Neutrophil (primary cell): Measurements from ENCODE around the gene TRIM40.
A peak's percentile ranks its signal among the peaks of the same experiment; 100 is the strongest.

ENCODE experiments used
- H3K27ac ChIP-seq: fragments of 200-600 bp; sonication (generic); 2 replicates; pipeline ENCODE4 v1.5.1; 2016; ENCODE audit warnings: mild to moderate bottlenecking, moderate library complexity
- H3K27me3 ChIP-seq: fragments of 200-600 bp; sonication (generic); 2 replicates; pipeline ENCODE4 v1.6.0; 2016; ENCODE audit warnings: mild to moderate bottlenecking
- H3K36me3 ChIP-seq: fragments of 200-600 bp; sonication (generic); 2 replicates; pipeline ENCODE4 v1.5.1; 2017
- H3K4me1 ChIP-seq, 2 experiments: fragments of 200-600 bp in 1 of 2; sonication (generic) in 1 of 2; 1 replicate in 1 of 2; 2 replicates in 1 of 2; pipeline versions ENCODE4 v1.5.1 to v1.6.1; 2013 to 2016; ENCODE audit warnings: low read depth in 1 of 2, low read length in 1 of 2, mild to moderate bottlenecking in 1 of 2, moderate library complexity in 1 of 2; ENCODE audit not compliant: control insufficient read depth in 1 of 2, insufficient read depth in 1 of 2
- H3K4me3 ChIP-seq, 2 experiments: fragments of 200-600 bp in 1 of 2; sonication (generic) in 1 of 2; 1 replicate in 1 of 2; 2 replicates in 1 of 2; pipeline ENCODE4 v1.5.1; 2013 to 2016; ENCODE audit warnings: low read depth in 1 of 2, low read length in 1 of 2, mild to moderate bottlenecking in 1 of 2, moderate library complexity in 1 of 2
- H3K9me3 ChIP-seq: fragments of 200-600 bp; sonication (generic); 2 replicates; pipeline ENCODE4 v1.5.1; 2016
- CTCF ChIP-seq: fragments of 200-600 bp; sonication (generic); IDR thresholded peaks from 2 replicates; pipeline ENCODE4 v1.5.1; 2016; ENCODE audit warnings: antibody characterized with exemption

Gene TRIM40

GRCh38 chr6:30096829-30097228 is 39.1 kb upstream of the TRIM40 start:
- Histone ChIP-seq H3K36me3 (no peaks in the 10 kb centered on the region), H3K4me3 (no peak overlapping the region), H3K27me3 (peaks cover 100% of the 10 kb centered on the region), H3K27ac (no peak overlapping the region), H3K4me1 (peaks cover 11 to 15% of the 10 kb centered on the region in 2 experiments), H3K9me3 (no peaks in the 10 kb centered on the region)
- no peak for TF ChIP-seq CTCF

GRCh38 chr6:30097902-30098768 is 37.8 kb upstream of the TRIM40 start:
- TF ChIP-seq CTCF, result no peak
- no peak overlapping the region for H3K4me3 ChIP-seq
- no peaks in the 10 kb centered on the region for H3K9me3 ChIP-seq
- H3K4me1 ChIP-seq, result peaks cover 24 to 28% of the 10 kb centered on the region in 2 experiments
- peaks cover 100% of the 10 kb centered on the region for H3K27me3 ChIP-seq
- no peaks in the 10 kb centered on the region for H3K36me3 ChIP-seq
- H3K27ac ChIP-seq, result no peak overlapping the region

GRCh38 chr6:30100154-30100553 is 35.8 kb upstream of the TRIM40 start:
- Histone ChIP-seq H3K9me3 (no peaks in the 10 kb centered on the region), H3K4me1 (peaks cover 30 to 34% of the 10 kb centered on the region in 2 experiments), H3K36me3 (no peaks in the 10 kb centered on the region), H3K4me3 (no peak overlapping the region), H3K27ac (no peak overlapping the region), H3K27me3 (peaks cover 100% of the 10 kb centered on the region)
- no peak for TF ChIP-seq CTCF

- no peak for TF ChIP-seq CTCF
- Histone ChIP-seq H3K4me1 (peaks cover 30 to 34% of the 10 kb centered on the region in 2 experiments), H3K27ac (no peak overlapping the region), H3K27me3 (peaks cover 100% of the 10 kb centered on the region), H3K36me3 (no peaks in the 10 kb centered on the region), H3K4me3 (peak overlapping the region; percentile 59 to 66), H3K9me3 (no peaks in the 10 kb centered on the region)
Observed at GRCh38 chr6:30100585-30101443, 35.1 kb upstream of the TRIM40 start.

- Histone ChIP-seq H3K4me3 (peak overlapping the region; percentile 59 to 66), H3K36me3 (no peaks in the 10 kb centered on the region), H3K4me1 (peaks cover 30 to 34% of the 10 kb centered on the region in 2 experiments), H3K27me3 (peaks cover 100% of the 10 kb centered on the region), H3K27ac (no peak overlapping the region), H3K9me3 (no peaks in the 10 kb centered on the region)
- TF ChIP-seq CTCF, result peak; percentile 10
Observed at GRCh38 chr6:30101444-30102413, 34.2 kb upstream of the TRIM40 start.
